NCI-H1105 treated with DMSO at 0.1 percent for 48 hours (cell line): ENCODE results near the gene OR52I2.

ENCODE experiments used
- DNase-seq: peaks from one replicate; lab custom pipeline; 2025; lab: John Stamatoyannopoulos, UW

OR52I2 gene

DNA sequence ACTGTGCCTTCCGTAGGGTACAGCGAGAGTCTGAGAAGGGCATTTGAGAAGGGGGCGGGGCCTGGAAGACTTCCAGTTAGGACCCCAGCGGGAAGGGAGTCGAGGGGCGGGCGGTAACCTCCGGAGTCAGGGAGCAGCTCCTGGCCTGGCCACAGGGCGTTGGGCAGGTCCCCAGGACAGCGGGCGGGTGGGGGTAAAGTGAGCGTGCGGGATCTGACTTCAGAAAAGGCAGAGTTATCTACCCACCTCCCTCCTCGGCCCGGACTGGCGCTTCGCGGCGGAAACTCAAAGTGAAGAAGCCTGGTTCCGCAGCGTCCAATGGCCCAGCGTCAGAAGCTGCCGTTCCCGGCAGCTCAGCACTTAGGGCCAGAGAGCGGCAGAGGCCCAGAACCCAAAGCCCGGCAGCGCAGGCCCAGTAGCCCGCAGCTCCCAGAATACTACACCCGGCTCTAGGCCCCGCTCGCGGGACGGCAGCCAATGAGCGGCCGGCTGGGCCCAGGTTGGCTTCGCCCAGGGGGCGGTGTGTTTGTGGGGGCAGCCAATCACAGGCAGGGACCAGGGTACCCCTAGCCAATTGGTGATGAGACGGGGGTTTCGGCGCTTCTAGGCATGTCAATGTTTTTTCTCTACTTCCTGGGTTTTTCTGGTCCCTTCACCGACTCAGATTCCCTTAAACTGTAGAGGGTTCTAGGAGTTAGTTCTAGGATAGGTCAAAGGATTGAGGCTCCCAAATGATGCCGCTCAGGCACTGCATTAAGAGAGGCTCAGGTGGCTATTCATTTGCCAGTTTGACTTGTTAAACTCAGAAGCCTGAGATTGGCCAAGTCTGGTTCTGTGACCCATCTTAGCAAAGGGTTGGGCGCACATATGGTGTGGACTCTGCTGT lies 26.5 kb downstream of the OR52I2 start, which contains the start of gene TRIM68:
TRIM68 (minus strand) TSS at position 451 of the 886 bp plus-strand sequence. CDS start 2,727 bp downstream, outside the sequence.
- DNase-seq, result peak; percentile 17

DNA sequence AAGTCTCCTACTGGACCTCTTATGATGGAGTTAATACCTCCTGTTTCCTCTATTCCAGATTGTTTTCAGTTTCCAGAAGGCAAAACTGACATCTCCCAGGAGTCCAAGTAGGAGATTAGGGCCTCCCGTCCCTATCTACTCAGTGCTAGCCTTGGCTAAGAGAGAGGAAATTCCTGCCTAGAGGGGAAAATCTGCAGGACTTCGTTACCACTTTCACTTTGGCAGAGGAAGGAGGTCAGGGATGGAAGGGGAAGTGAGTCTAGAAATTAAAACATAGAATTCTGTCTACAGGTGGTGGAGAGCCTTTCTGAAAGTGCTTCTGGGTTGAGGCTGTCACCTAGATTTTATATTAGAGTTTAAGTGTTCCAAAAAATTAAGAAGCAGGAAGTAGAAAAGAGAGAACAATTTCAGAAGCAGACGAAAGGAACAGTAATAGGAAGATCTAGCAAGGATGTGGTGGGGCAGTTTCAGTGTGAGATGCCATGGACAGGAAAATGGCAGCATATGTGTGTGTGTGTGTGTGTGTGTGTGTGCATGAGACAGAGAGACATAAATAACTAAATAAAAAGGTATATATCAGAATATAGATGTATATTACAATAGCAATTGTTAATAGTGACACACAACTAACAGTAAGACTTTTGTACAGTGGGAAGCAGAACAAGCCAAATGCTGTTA lies 28.9 kb downstream of the OR52I2 start:
- no peak for DNase-seq

DNA sequence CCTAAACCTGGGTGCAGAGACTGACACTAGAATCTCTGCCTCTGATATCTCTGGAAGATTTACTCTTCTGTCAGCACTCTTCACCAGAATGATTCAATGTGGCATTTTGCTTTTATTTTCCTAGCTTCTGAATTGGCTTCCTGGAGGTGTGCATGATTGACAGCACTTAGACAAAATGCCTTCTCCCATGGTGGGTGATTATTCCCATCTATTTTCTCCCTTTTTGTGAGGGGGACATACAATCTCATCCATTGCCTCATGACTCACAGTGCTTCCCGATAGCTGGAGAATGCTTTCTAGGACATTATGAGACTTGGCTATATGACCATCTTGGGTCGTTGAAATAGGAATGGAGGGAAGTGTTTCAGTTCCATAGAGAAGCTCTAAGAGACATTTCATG lies 30.4 kb downstream of the OR52I2 start:
- DNase-seq, result no peak

DNA sequence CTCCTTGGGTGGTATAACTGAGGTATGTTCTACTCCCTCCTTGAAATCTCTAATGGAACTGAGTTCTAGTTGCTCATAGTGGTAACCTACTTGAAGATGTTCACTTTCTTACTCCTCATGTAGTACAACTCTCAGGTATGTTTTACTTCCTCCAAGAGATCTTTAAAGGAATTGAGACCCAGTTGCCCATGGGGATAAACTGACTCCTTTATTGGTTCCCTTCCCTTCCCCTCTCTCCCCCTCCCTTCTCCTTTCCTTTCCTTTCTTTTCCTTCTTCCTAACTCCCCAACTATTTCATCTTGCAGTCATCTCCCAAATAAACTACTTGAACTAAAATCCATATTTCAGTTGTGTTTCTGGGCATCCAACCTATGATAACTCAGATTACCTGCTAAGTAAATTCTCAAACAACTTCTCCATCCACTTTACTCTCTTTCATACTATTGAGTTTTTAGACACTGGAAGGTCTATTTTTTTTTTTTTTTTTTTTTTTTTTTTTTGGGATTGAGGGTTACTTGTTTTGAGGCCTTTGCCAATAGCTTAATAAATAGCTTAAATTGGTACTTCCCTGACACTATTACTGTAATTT lies 34.4 kb downstream of the OR52I2 start:
- no peak for DNase-seq

DNA sequence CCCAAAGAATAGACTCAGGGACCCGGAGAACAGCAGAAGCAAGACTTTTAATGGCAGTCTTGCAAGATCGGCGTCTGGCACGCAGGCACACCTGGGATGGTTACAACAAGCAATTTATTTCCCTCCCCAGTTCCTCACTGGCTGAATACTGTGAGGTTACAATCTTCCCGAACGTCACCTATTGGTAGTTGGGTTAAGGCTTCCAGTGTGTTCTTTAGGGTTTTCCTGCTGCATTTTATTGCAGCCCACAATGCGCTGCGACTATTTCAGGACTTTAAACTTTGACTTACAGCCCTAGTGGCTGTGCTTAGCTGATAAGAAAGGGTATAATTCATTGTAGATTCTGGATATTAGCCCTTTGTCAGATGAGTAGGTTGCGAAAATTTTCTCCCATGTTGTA lies 38.0 kb downstream of the OR52I2 start:
- DNase-seq, result no peak

DNA sequence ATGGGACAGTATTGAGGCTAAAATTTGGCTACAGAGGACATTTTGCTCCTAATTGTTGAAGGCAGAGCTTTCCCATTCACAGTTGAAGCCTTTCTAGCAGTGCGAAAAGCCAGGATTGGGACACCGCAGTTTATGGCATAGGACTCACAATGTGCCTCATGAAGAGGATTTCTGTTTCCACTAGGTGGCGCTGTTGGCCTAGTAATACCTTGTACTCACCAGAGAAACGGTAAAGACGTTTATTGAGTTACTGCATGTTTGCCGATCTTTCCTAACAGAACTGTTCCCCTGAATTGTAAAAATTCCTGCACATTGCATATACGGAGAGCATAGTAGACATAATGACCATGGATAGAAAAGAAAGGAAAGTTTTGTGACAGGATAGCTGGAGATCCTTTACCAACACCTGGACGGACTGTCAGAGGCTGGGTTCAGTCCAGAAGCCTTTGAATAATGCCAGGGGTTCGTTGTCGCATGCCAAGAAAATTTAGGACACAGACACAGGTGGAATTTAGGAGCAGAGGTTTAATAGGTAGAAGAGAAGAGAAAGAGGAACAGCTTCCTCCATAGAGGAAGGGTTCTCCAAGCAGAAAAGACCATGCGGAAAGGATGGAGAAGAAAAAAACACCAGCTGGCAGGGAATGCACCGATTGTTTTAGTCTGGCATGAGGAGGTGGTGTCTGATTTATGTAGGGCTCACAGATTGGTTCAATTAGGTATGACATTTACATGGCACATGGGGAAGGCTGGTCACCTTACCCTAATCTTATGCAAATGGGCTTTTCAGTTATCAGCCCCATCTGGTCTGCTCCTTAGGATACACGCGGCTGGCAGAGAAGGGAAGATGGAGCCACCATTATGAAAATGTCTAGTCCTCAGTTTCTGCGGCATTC lies 44.9 kb downstream of the OR52I2 start:
- peak; percentile 80 for DNase-seq

DNA sequence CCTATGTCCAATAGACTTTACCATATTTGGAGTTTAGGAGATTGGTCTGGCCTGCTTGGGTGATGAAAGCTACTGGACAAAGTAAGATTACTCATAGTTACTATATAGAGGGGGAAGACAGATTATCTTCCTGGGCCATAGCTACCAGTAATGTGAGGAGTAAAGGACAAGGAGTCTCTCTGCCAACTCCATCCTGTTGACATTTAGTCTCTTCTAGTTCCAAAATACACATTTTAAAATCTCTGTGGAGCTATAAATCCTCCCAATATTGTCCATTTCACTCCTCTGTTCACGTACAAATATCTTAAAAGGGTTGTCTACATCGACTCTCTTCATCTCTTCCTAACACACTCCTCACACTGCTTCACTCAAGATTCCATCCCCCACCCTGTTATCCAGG lies 54.6 kb downstream of the OR52I2 start:
- DNase-seq, result no peak

DNA sequence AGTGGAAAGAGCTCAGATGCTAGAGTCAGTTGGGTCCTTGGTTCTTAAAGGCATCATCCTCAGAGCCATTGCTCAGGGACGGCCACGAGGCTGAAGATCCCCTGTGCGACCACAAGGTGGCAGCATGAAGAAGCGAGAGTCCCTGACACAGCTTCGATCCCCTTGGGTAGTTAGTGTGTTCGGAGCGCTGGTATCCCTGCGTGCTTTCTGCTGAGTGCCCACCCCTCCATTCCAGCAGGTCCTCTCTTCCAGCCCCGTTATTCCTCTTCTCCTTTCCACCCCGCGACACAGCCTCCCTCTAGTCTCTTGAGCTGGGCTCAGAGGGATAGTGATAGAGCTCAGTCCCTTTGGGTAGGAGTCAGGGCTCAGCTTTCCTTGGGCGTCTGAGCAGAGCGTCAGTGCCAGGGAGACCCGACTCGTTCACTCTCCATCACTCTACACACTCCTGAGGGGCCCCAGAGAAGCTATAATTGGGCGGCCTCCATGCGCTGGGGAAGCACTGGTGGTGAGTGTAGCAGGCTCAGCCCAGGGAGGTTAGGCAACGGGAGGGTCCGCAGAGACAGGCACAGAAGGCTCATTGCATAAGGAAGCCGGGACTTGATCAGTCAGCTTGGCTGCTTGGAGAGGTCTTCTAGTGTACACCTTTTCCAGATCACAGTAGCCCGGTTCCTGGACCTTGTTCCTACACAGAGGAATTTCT lies 55.6 kb downstream of the OR52I2 start, which contains the start of gene OR51D1:
OR51D1 (plus strand) TSS at position 516 of the 700 bp plus-strand sequence. CDS start 2,314 bp downstream, outside the sequence.
- DNase-seq, result peak; percentile 79

DNA sequence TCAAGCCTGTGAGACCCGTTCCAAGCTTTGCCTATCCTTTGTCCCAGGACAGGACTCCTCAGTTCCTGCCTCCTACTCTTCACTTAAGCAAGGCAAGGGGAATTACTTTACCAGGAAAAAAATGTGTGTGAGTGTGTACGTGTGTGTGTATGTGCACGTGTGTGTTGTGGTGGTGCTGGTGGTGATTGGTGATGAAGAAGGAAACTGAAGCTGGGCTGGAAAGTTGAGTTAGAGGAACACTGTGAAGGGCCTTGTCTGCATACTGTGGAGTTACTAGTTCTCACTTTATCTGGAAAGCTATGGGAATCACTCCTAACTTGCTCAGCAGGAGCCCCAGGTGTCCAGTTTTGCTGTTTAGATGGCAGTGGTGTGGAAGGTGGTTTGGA lies 56.1 kb downstream of the OR52I2 start:
- no peak for DNase-seq

DNA sequence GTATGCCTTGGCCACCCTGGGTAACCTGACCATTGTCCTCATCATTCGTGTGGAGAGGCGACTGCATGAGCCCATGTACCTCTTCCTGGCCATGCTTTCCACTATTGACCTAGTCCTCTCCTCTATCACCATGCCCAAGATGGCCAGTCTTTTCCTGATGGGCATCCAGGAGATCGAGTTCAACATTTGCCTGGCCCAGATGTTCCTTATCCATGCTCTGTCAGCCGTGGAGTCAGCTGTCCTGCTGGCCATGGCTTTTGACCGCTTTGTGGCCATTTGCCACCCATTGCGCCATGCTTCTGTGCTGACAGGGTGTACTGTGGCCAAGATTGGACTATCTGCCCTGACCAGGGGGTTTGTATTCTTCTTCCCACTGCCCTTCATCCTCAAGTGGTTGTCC lies 58.4 kb downstream of the OR52I2 start:
- no peak for DNase-seq

DNA sequence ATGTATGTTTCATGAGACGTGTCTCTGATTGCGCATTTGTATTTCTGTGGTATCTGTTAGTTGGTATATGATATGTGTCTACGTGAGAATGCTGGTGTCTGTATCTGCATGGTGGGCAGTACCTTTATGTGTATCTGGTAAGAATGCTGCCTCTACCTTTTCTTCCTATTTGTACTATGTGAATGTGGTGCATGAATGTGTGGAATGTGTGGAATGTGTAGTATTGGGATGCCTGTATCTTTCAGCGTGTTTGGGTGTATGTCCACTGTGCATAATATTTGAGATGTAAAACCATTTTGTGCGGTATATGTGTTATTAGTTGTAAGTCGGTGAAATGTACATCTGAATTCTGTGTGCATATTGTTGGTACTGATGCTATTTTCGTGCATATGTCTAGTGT lies 60.0 kb downstream of the OR52I2 start:
- no peak for DNase-seq

DNA sequence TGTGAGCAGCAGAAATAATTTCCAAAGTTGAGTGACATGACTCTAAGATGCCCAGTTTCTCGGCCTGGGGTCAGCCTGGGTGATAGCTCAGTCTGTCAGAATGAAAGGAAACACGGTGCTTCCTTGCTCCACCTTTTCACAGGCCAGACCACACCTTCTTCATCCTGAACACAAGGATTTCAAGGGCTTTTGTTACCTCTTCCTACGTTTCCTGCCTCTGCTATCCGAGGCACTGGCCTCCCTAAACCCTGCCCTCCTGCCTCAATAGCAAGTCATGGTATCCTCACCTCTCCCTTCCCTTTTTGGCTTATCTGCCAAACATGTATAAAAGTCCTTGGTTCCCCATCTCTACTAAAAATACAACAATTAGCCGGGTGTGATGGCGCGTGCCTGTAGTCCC lies 60.5 kb downstream of the OR52I2 start:
- no peak for DNase-seq
